RWPE2 (cell line): ENCODE results near the gene CRYBA2.

Experiments used
- ATAC-seq: fragments of 200-7000 bp; cut with Tn5 transposase; 3 replicates; pipeline ENCODE4 v1.9.1; 2021; ENCODE audit warnings: low read depth
- DNase-seq: peaks from one replicate; pipeline ENCODE4 v3.0.0-alpha.2; 2020; ENCODE audit warnings: low spot score
- H3K27ac ChIP-seq: fragments of 450-650 bp; 2 replicates; pipeline ENCODE4 v1.5.1; 2017; ENCODE audit warnings: mild to moderate bottlenecking; ENCODE audit not compliant: poor library complexity, severe bottlenecking
- H3K27me3 ChIP-seq: fragments of 250-450 bp; sonication (Bioruptor Pico); 2 replicates; pipeline ENCODE4 v1.5.1; 2021; ENCODE audit warnings: mild to moderate bottlenecking, moderate library complexity; ENCODE audit not compliant: insufficient read depth, poor library complexity, severe bottlenecking
- H3K36me3 ChIP-seq: fragments of 250-450 bp; sonication (Bioruptor Pico); 2 replicates; pipeline ENCODE4 v1.5.1; 2020; ENCODE audit warnings: low read depth, mild to moderate bottlenecking, moderate library complexity
- H3K4me1 ChIP-seq: fragments of 250-450 bp; sonication (Bioruptor Pico); 2 replicates; pipeline ENCODE4 v1.5.1; 2021; ENCODE audit warnings: mild to moderate bottlenecking, moderate library complexity; ENCODE audit not compliant: insufficient read depth, poor library complexity, severe bottlenecking
- H3K4me3 ChIP-seq: fragments of 250-450 bp; sonication (Bioruptor Pico); 2 replicates; pipeline ENCODE4 v1.5.1; 2021; ENCODE audit warnings: mild to moderate bottlenecking, moderate library complexity; ENCODE audit not compliant: severe bottlenecking
- H3K9me3 ChIP-seq: fragments of 250-450 bp; sonication (Bioruptor Pico); 2 replicates; pipeline ENCODE4 v1.5.1; 2021; ENCODE audit warnings: mild to moderate bottlenecking, moderate library complexity; ENCODE audit not compliant: severe bottlenecking
- CTCF ChIP-seq: fragments of 450-650 bp; IDR thresholded peaks from one replicate; pipeline ENCODE4 v1.5.1; 2017; ENCODE audit warnings: mild to moderate bottlenecking, moderate library complexity; ENCODE audit not compliant: poor library complexity, severe bottlenecking

The CRYBA2 gene

GRCh38 chr2:218981881-218982585 lies 11.2 kb downstream of the CRYBA2 start:
- ATAC-seq, result peak; percentile 36
- peak; percentile 50 for DNase-seq
- Histone ChIP-seq H3K36me3 (no peaks in the 10 kb centered on the region), H3K4me3 (no peak overlapping the region), H3K27ac (no peak overlapping the region), H3K27me3 (peaks cover 86% of the 10 kb centered on the region), H3K9me3 (no peaks in the 10 kb centered on the region), H3K4me1 (no peaks in the 10 kb centered on the region)
- TF ChIP-seq CTCF, result no peak

- H3K36me3 ChIP-seq, result no peaks in the 10 kb centered on the region
- ATAC-seq (no peak), DNase-seq (peak; percentile 38)
- peaks cover 80% of the 10 kb centered on the region for H3K27me3 ChIP-seq
- no peak overlapping the region for H3K4me3 ChIP-seq
- H3K9me3 ChIP-seq, result no peaks in the 10 kb centered on the region
- no peak overlapping the region for H3K27ac ChIP-seq
- H3K4me1 ChIP-seq, result no peaks in the 10 kb centered on the region
- TF ChIP-seq CTCF, result no peak
Measured at GRCh38 chr2:218981390-218981880, 11.8 kb downstream of the CRYBA2 start.

- Histone ChIP-seq H3K27me3 (peaks cover 74% of the 10 kb centered on the region), H3K4me1 (no peaks in the 10 kb centered on the region), H3K4me3 (no peak overlapping the region), H3K9me3 (no peaks in the 10 kb centered on the region), H3K27ac (no peak overlapping the region), H3K36me3 (no peaks in the 10 kb centered on the region)
- ATAC-seq (no peak), DNase-seq (peak; percentile 34)
- TF ChIP-seq CTCF, result no peak
Measured at GRCh38 chr2:218980735-218981389, 12.4 kb downstream of the CRYBA2 start.

- no peaks in the 10 kb centered on the region for H3K9me3 ChIP-seq
- no peaks in the 10 kb centered on the region for H3K36me3 ChIP-seq
- ATAC-seq (peak; percentile 84), DNase-seq (peak; percentile 71)
- TF ChIP-seq CTCF, result peak; percentile 92
- no peak overlapping the region for H3K27ac ChIP-seq
- H3K27me3 ChIP-seq, result peaks cover 66% of the 10 kb centered on the region
- H3K4me3 ChIP-seq, result peak overlapping the region; percentile 11
- H3K4me1 ChIP-seq, result no peaks in the 10 kb centered on the region
Measured at GRCh38 chr2:218979846-218980734, 13.1 kb downstream of the CRYBA2 start.
